Trophoblast cell (in vitro differentiated cells and primary cell): ENCODE measurements around the gene NEURL4.
"Not testable (repeated sequence)": the region's sequence is repeated elsewhere in the genome, so short reads cannot be mapped to it uniquely, and the experiment has no call there.

Experiments
- DNase-seq, 2 donors: peaks; one replicate each; pipeline ENCODE4 v3.0.0-alpha.2; 2016
- H2AFZ ChIP-seq: 2 replicates; pipeline ENCODE4 v1.6.1; 2013; ENCODE audit warnings: low read length, moderate library complexity, mild to moderate bottlenecking; ENCODE audit not compliant: insufficient read depth, poor library complexity
- H2AK5ac ChIP-seq: 2 replicates; pipeline ENCODE4 v1.6.1; 2013; ENCODE audit warnings: mild to moderate bottlenecking, low read length
- H2BK120ac ChIP-seq: 2 replicates; pipeline ENCODE4 v1.6.1; 2013; ENCODE audit warnings: low read length, mild to moderate bottlenecking, moderate library complexity; ENCODE audit not compliant: insufficient read depth, poor library complexity
- H2BK12ac ChIP-seq: 2 replicates; pipeline ENCODE4 v1.6.1; 2013; ENCODE audit warnings: mild to moderate bottlenecking, low read length, moderate library complexity
- H2BK5ac ChIP-seq: 2 replicates; pipeline ENCODE4 v1.6.1; 2013; ENCODE audit warnings: low read length, low read depth, moderate library complexity, mild to moderate bottlenecking; ENCODE audit not compliant: poor library complexity
- H3K14ac ChIP-seq: 2 replicates; pipeline ENCODE4 v1.6.1; 2013; ENCODE audit warnings: mild to moderate bottlenecking, low read length
- H3K18ac ChIP-seq: 2 replicates; pipeline ENCODE4 v1.6.1; 2013; ENCODE audit warnings: mild to moderate bottlenecking, low read length
- H3K23ac ChIP-seq: 2 replicates; pipeline ENCODE4 v1.6.1; 2013; ENCODE audit warnings: low read length
- H3K27ac ChIP-seq: 2 replicates; pipeline ENCODE4 v1.5.1; 2013; ENCODE audit warnings: low read depth, mild to moderate bottlenecking, inconsistent platforms, low read length, moderate library complexity
- H3K27me3 ChIP-seq: 2 replicates; pipeline ENCODE4 v1.6.1; 2013; ENCODE audit warnings: inconsistent platforms, mild to moderate bottlenecking, low read length, moderate library complexity; ENCODE audit not compliant: insufficient read depth
- H3K36me3 ChIP-seq, 2 experiments: 1 replicate in 1 of 2; 2 replicates in 1 of 2; pipeline ENCODE4 v1.6.1; 2013; ENCODE audit warnings: low read length in 2 of 2, mild to moderate bottlenecking in 2 of 2, moderate library complexity in 1 of 2; ENCODE audit not compliant: insufficient read depth in 2 of 2, control insufficient read depth in 1 of 2
- H3K4ac ChIP-seq: 2 replicates; pipeline ENCODE4 v1.6.1; 2013; ENCODE audit warnings: low read depth, mild to moderate bottlenecking, low read length, moderate library complexity
- H3K4me1 ChIP-seq, 2 experiments: 1 replicate in 1 of 2; 2 replicates in 1 of 2; pipeline ENCODE4 v1.6.1; 2013; ENCODE audit warnings: low read length in 2 of 2, mild to moderate bottlenecking in 2 of 2, moderate library complexity in 1 of 2; ENCODE audit not compliant: insufficient read depth in 2 of 2, control insufficient read depth in 1 of 2
- H3K4me2 ChIP-seq: 2 replicates; pipeline ENCODE4 v1.6.1; 2013; ENCODE audit warnings: inconsistent platforms, mild to moderate bottlenecking, low read length, moderate library complexity
- H3K4me3 ChIP-seq: 2 replicates; pipeline ENCODE4 v1.5.1; 2013; ENCODE audit warnings: mild to moderate bottlenecking, low read depth, low read length, inconsistent platforms
- H3K79me1 ChIP-seq: one replicate; pipeline ENCODE4 v1.6.1; 2013; ENCODE audit warnings: low read length
- H3K79me2 ChIP-seq: 2 replicates; pipeline ENCODE4 v1.6.1; 2013; ENCODE audit warnings: low read length, mild to moderate bottlenecking; ENCODE audit not compliant: control insufficient read depth, insufficient read depth, poor library complexity
- H3K9ac ChIP-seq: 2 replicates; pipeline ENCODE4 v1.6.1; 2013; ENCODE audit warnings: mild to moderate bottlenecking, low read length
- H3K9me3 ChIP-seq: 2 replicates; pipeline ENCODE4 v1.6.1; 2013; ENCODE audit warnings: low read depth, mild to moderate bottlenecking, control low read depth, inconsistent platforms, low read length; ENCODE audit not compliant: insufficient read depth
- H4K12ac ChIP-seq: 2 replicates; pipeline ENCODE4 v1.6.1; 2013; ENCODE audit warnings: low read depth, mild to moderate bottlenecking, low read length, moderate library complexity
- H4K8ac ChIP-seq: 2 replicates; pipeline ENCODE4 v1.6.1; 2013; ENCODE audit warnings: low read depth, mild to moderate bottlenecking, low read length, moderate library complexity
- H4K91ac ChIP-seq: one replicate; pipeline ENCODE4 v1.6.1; 2013; ENCODE audit warnings: low read depth, mild to moderate bottlenecking, low read length, moderate library complexity
- WGBS: extraction: QIAGEN DNeasy Blood & Tissue Kit; methylation state at CpG from one replicate; pipeline ENCODE4 v1.1.7; 2013; ENCODE audit warnings: missing lambda C conversion rate; ENCODE audit not compliant: insufficient read length, insufficient coverage; ENCODE audit errors: extremely low coverage; 5-methylcytosine and 5-hydroxymethylcytosine counted together

The NEURL4 gene

GRCh38 chr17:7368599-7368994, 39.5 kb upstream of the NEURL4 start:
- not testable (repeated sequence) for H3K79me2 ChIP-seq, H2AFZ ChIP-seq, H3K4me3 ChIP-seq, H4K12ac ChIP-seq, H2BK5ac ChIP-seq, H3K9ac ChIP-seq, H3K9me3 ChIP-seq, H4K8ac ChIP-seq, H3K14ac ChIP-seq, H3K4me2 ChIP-seq, H4K91ac ChIP-seq, H3K4ac ChIP-seq, H3K18ac ChIP-seq, H2AK5ac ChIP-seq, H3K23ac ChIP-seq, H3K79me1 ChIP-seq, H3K36me3 ChIP-seq, H3K27me3 ChIP-seq, H2BK12ac ChIP-seq, H3K4me1 ChIP-seq, DNase-seq, H3K27ac ChIP-seq, H2BK120ac ChIP-seq
- WGBS = no CpG with 5 or more reads among the region's 5 CpGs

GRCh38 chr17:7367918-7368598, 38.9 kb upstream of the NEURL4 start:
- Histone ChIP-seq H3K79me1 (no peaks in the 10 kb centered on the region), H3K27me3 (no peaks in the 10 kb centered on the region), H3K27ac (no peak overlapping the region), H4K12ac (no peak overlapping the region), H3K9me3 (no peaks in the 10 kb centered on the region), H2BK12ac (no peak overlapping the region), H3K18ac (no peak overlapping the region), H3K14ac (no peak overlapping the region), H3K23ac (no peak overlapping the region), H3K4me1 (no peaks in the 10 kb centered on the region), H2BK120ac (no peak overlapping the region), H3K4me3 (no peak overlapping the region), H2BK5ac (no peak overlapping the region), H4K8ac (no peak overlapping the region), H2AFZ (no peak overlapping the region), H3K4me2 (no peak overlapping the region), H3K4ac (no peak overlapping the region), H4K91ac (no peak overlapping the region), H3K36me3 (no peaks in the 10 kb centered on the region), H2AK5ac (no peak overlapping the region), H3K79me2 (no peaks in the 10 kb centered on the region), H3K9ac (no peak overlapping the region)
- DNase-seq = no peak
- WGBS = no CpG with 5 or more reads among the region's 13 CpGs

- Histone ChIP-seq H2AK5ac (no peak overlapping the region), H3K4me3 (no peak overlapping the region), H3K23ac (no peak overlapping the region), H3K14ac (no peak overlapping the region), H3K18ac (no peak overlapping the region), H4K12ac (no peak overlapping the region), H2BK120ac (no peak overlapping the region), H3K4ac (no peak overlapping the region), H3K27ac (no peak overlapping the region), H2BK5ac (no peak overlapping the region), H3K36me3 (no peaks in the 10 kb centered on the region), H3K9me3 (no peaks in the 10 kb centered on the region), H2BK12ac (no peak overlapping the region), H4K91ac (no peak overlapping the region), H3K9ac (no peak overlapping the region), H3K79me1 (no peaks in the 10 kb centered on the region), H3K4me1 (no peaks in the 10 kb centered on the region), H2AFZ (no peak overlapping the region), H3K79me2 (no peaks in the 10 kb centered on the region), H4K8ac (no peak overlapping the region), H3K27me3 (no peaks in the 10 kb centered on the region), H3K4me2 (no peak overlapping the region)
- WGBS = no CpG with 5 or more reads among the region's 8 CpGs
- DNase-seq = no peak
Measured at GRCh38 chr17:7367083-7367482, 37.9 kb upstream of the NEURL4 start.

- not testable (repeated sequence) for H4K8ac ChIP-seq, H2BK12ac ChIP-seq, H3K79me1 ChIP-seq, H3K36me3 ChIP-seq, H4K91ac ChIP-seq, H3K14ac ChIP-seq, H3K23ac ChIP-seq, H2AK5ac ChIP-seq, H2BK120ac ChIP-seq, H3K79me2 ChIP-seq, H3K9me3 ChIP-seq, H3K18ac ChIP-seq, DNase-seq, H3K4me2 ChIP-seq, H3K27me3 ChIP-seq, H4K12ac ChIP-seq, H3K9ac ChIP-seq, H2BK5ac ChIP-seq, H3K4me3 ChIP-seq, H3K27ac ChIP-seq, H3K4me1 ChIP-seq, H3K4ac ChIP-seq, H2AFZ ChIP-seq
- WGBS = no CpG with 5 or more reads among the region's 7 CpGs
Measured at GRCh38 chr17:7365963-7366362, 36.8 kb upstream of the NEURL4 start.
